Activated CD4-positive, alpha-beta T cell treated with anti-CD3 and anti-CD28 coated beads, Interleukin-2, amount 10 ng/mL, durations not matched to agents 7 days and 5 days (primary cell): ENCODE results near the gene TBX10. TPM values are rescaled to one million over a fixed set of nuclear protein-coding genes. Genes with fewer than 3 reads are reported as not detected.

Experiments used
- CTCF ChIA-PET: fragments of 350-600 bp; sonication (Branson Sonifier 250); formaldehyde crosslinking; loops from one replicate; lab custom pipeline; 2021; ENCODE audit warnings: antibody characterized with exemption; lab: Charles Lee
- POLR2A ChIA-PET: fragments of 350-600 bp; sonication (Branson Sonifier 250); formaldehyde crosslinking; loops from one replicate; lab custom pipeline; 2021; ENCODE audit warnings: antibody characterized with exemption; lab: Charles Lee
- DNase-seq: peaks from one replicate; pipeline ENCODE4 v3.0.0-alpha.2; 2020
- H3K27ac Mint-ChIP-seq: one replicate; pipeline ENCODE4 v1.8.0; 2021; ENCODE audit warnings: mild to moderate bottlenecking, moderate library complexity, mixed read lengths
- H3K27me3 Mint-ChIP-seq: one replicate; pipeline ENCODE4 v1.8.0; 2021; ENCODE audit warnings: mixed read lengths
- H3K36me3 Mint-ChIP-seq: one replicate; pipeline ENCODE4 v1.8.0; 2021; ENCODE audit warnings: low read depth, mixed read lengths
- H3K4me1 Mint-ChIP-seq: one replicate; pipeline ENCODE4 v1.8.0; 2021; ENCODE audit warnings: mixed read lengths
- H3K4me3 Mint-ChIP-seq: one replicate; pipeline ENCODE4 v1.8.0; 2021; ENCODE audit warnings: mild to moderate bottlenecking, moderate library complexity, mixed read lengths
- H3K9me3 Mint-ChIP-seq: one replicate; pipeline ENCODE4 v1.8.0; 2021; ENCODE audit warnings: mixed read lengths
- total RNA-seq, 2 experiments: library from RNA; stranded (reverse); gene quantifications; one replicate each; pipeline ENCODE4 v1.2.3, GENCODE V29; 2021

TBX10 gene
- total RNA-seq, 2 experiments from 2014 or later = not detected

GRCh38 chr11:67648140-67648795 is 8.7 kb upstream of the TBX10 start:
- Mint-ChIP-seq H3K27ac (no peak overlapping the region), H3K4me1 (peaks cover 49% of the 10 kb centered on the region), H3K36me3 (no peaks in the 10 kb centered on the region), H3K27me3 (peaks cover 9% of the 10 kb centered on the region), H3K9me3 (peaks cover 5% of the 10 kb centered on the region), H3K4me3 (no peak overlapping the region)
- POLR2A ChIA-PET = no interaction called here
- CTCF ChIA-PET = interaction anchor here (0.7 to 9.5 kb wide), 5 partner anchors 9 to 68 kb away, joined by 3 to 114 read pairs (median 4); partner anchors contain the start of genes NUDT8 and TBX10
- DNase-seq = peak; percentile 72

GRCh38 chr11:67647471-67647870 is 7.9 kb upstream of the TBX10 start:
- ChIA-PET POLR2A (no interaction called here), CTCF (interaction anchor here (1.2 to 9.5 kb wide), 3 partner anchors 9 to 291 kb away, joined by 3 to 114 read pairs (median 10); partner anchors contain the start of genes NUDT8 and TBX10)
- Mint-ChIP-seq H3K27ac (peak overlapping the region; percentile 13), H3K4me3 (no peak overlapping the region), H3K27me3 (peaks cover 6% of the 10 kb centered on the region), H3K4me1 (peaks cover 49% of the 10 kb centered on the region), H3K36me3 (no peaks in the 10 kb centered on the region), H3K9me3 (peaks cover 3% of the 10 kb centered on the region)
- DNase-seq = no peak

- Mint-ChIP-seq H3K36me3 (no peaks in the 10 kb centered on the region), H3K9me3 (peaks cover 3% of the 10 kb centered on the region), H3K27me3 (peaks cover 5% of the 10 kb centered on the region), H3K27ac (peak overlapping the region; percentile 61), H3K4me3 (peak overlapping the region; percentile 8), H3K4me1 (peaks cover 49% of the 10 kb centered on the region)
- POLR2A ChIA-PET = interaction anchor here (0.6 kb wide), 1 partner anchor 63 kb away, joined by 3 read pairs; the partner anchor contains the start of gene GSTP1
- DNase-seq = peak; percentile 60
- CTCF ChIA-PET = interaction anchor here (1.1 to 9.5 kb wide), 3 partner anchors 14 to 291 kb away, joined by 3 to 114 read pairs (median 3); partner anchors contain the start of gene NUDT8
These were observed 7.2 kb upstream of the TBX10 start for GRCh38 chr11:67646535-67647336.

GRCh38 chr11:67645521-67646461 is 6.2 kb upstream of the TBX10 start:
- ChIA-PET POLR2A (interaction anchor here (0.6 kb wide), 1 partner anchor 62 kb away, joined by 3 read pairs; the partner anchor contains the start of gene GSTP1), CTCF (interaction anchor here (0.6 to 9.5 kb wide), 3 partner anchors 13 to 121 kb away, joined by 3 to 114 read pairs (median 4); partner anchors contain the start of gene NUDT8)
- no peak overlapping the region for H3K4me3 Mint-ChIP-seq

GRCh38 chr11:67644472-67645418 is 5.2 kb upstream of the TBX10 start:
- DNase-seq = no peak
- Mint-ChIP-seq H3K4me3 (no peak overlapping the region), H3K36me3 (no peaks in the 10 kb centered on the region), H3K27me3 (peaks cover 3% of the 10 kb centered on the region), H3K4me1 (peaks cover 39% of the 10 kb centered on the region), H3K27ac (no peak overlapping the region), H3K9me3 (peaks cover 3% of the 10 kb centered on the region)
- ChIA-PET POLR2A (no interaction called here), CTCF (interaction anchor here (0.6 to 9.5 kb wide), 3 partner anchors 10 to 162 kb away, joined by 3 to 114 read pairs (median 4); partner anchors contain the start of genes AIP and NUDT8)

More at GRCh38 chr11:67645521-67646461, 6.2 kb upstream of the TBX10 start:
- Mint-ChIP-seq H3K4me1 (peaks cover 49% of the 10 kb centered on the region), H3K9me3 (peaks cover 3% of the 10 kb centered on the region), H3K27me3 (peaks cover 5% of the 10 kb centered on the region), H3K27ac (peak overlapping the region; percentile 61), H3K36me3 (no peaks in the 10 kb centered on the region)
- no peak for DNase-seq

GRCh38 chr11:67644042-67644441 is 4.5 kb upstream of the TBX10 start:
- H3K4me1 Mint-ChIP-seq = peaks cover 32% of the 10 kb centered on the region
- no peak overlapping the region for H3K4me3 Mint-ChIP-seq
- H3K9me3 Mint-ChIP-seq = peaks cover 3% of the 10 kb centered on the region
- ChIA-PET POLR2A (no interaction called here), CTCF (interaction anchor here (0.7 to 9.5 kb wide), 2 partner anchors 12 to 161 kb away, joined by 4 to 114 read pairs; partner anchors contain the start of genes AIP and NUDT8)
- no peak overlapping the region for H3K27ac Mint-ChIP-seq
- DNase-seq = no peak
- no peaks in the 10 kb centered on the region for H3K36me3 Mint-ChIP-seq
- peaks cover 3% of the 10 kb centered on the region for H3K27me3 Mint-ChIP-seq

- ChIA-PET CTCF (interaction anchor here (1.0 to 9.5 kb wide), 2 partner anchors 10 kb away, joined by 3 to 114 read pairs; partner anchors contain the start of gene NUDT8), POLR2A (no interaction called here)
- DNase-seq = no peak
These were observed 2.9 kb upstream of the TBX10 start for GRCh38 chr11:67642173-67643120.

GRCh38 chr11:67641338-67642172 is 2.0 kb upstream of the TBX10 start:
- H3K27ac Mint-ChIP-seq = no peak overlapping the region
- peaks cover 21% of the 10 kb centered on the region for H3K4me1 Mint-ChIP-seq
- POLR2A ChIA-PET = no interaction called here
- CTCF ChIA-PET = no interaction called here
- H3K27me3 Mint-ChIP-seq = peaks cover 3% of the 10 kb centered on the region
- no peaks in the 10 kb centered on the region for H3K36me3 Mint-ChIP-seq
- no peak overlapping the region for H3K4me3 Mint-ChIP-seq
- DNase-seq = no peak
- H3K9me3 Mint-ChIP-seq = peaks cover 3% of the 10 kb centered on the region

More at GRCh38 chr11:67642173-67643120, 2.9 kb upstream of the TBX10 start:
- Mint-ChIP-seq H3K27me3 (peaks cover 3% of the 10 kb centered on the region), H3K4me3 (no peak overlapping the region), H3K36me3 (no peaks in the 10 kb centered on the region), H3K4me1 (peaks cover 22% of the 10 kb centered on the region), H3K27ac (no peak overlapping the region), H3K9me3 (peaks cover 3% of the 10 kb centered on the region)

- ChIA-PET CTCF (interaction anchor here (1.6 kb wide), 1 partner anchor 11 kb away, joined by 6 read pairs; the partner anchor contains the start of gene NUDT8), POLR2A (no interaction called here)
- H3K4me3 Mint-ChIP-seq = no peak overlapping the region
- H3K9me3 Mint-ChIP-seq = peaks cover 3% of the 10 kb centered on the region
- H3K27ac Mint-ChIP-seq = no peak overlapping the region
- H3K4me1 Mint-ChIP-seq = peaks cover 14% of the 10 kb centered on the region
- no peak for DNase-seq
- no peaks in the 10 kb centered on the region for H3K36me3 Mint-ChIP-seq
- H3K27me3 Mint-ChIP-seq = no peaks in the 10 kb centered on the region
These were observed 1.3 kb upstream of the TBX10 start for GRCh38 chr11:67640758-67641337.
